Superior temporal gyrus (tissue), 1 donor: ENCODE data around the gene PEPD.

Source experiments
- DNase-seq: peaks from one replicate; pipeline ENCODE4 v3.0.0-alpha.2; 2016; ENCODE audit errors: extremely low spot score

PEPD gene

DNA sequence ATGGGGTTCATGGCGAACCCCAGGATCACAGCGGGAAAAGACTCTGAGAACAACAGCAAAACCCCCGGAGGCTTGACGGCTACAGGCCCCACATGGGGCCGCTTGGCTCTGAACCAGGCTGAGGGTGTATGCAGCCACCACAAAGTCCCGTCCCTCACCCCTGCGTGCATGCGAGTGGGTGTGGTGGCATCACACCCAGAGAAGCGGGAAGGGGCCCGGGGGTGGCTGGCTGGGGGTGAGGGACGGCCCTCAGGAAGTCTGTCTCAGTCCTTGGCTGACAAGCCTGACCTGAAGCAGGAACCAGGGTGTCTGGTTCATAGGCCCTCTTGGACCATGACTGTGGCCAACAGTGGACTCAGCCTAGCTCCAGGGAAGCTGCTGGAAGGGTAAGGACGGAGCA lies 113.9 kb downstream of the PEPD start:
- no peak for DNase-seq

DNA sequence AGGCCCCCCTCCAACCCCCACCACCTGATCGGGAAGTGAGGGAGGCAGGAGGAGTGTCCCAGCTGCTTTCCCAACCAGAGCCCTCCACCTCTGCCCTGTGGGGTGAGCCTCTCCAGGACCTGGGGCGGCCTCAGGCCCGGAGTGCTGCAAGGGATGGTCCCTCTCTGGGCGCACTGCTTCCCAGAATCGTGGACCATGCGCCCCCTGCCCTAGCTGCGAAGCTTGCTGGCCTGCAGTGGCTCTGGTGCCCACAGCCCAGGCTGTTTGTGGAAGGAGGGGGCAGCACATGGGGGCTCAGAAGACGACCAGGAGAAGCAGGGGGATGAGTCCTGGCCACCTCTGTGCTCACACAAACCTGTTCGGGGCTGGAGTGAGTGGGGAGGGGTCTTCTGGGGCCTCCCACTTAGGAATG lies 114.4 kb downstream of the PEPD start:
- DNase-seq, result no peak

DNA sequence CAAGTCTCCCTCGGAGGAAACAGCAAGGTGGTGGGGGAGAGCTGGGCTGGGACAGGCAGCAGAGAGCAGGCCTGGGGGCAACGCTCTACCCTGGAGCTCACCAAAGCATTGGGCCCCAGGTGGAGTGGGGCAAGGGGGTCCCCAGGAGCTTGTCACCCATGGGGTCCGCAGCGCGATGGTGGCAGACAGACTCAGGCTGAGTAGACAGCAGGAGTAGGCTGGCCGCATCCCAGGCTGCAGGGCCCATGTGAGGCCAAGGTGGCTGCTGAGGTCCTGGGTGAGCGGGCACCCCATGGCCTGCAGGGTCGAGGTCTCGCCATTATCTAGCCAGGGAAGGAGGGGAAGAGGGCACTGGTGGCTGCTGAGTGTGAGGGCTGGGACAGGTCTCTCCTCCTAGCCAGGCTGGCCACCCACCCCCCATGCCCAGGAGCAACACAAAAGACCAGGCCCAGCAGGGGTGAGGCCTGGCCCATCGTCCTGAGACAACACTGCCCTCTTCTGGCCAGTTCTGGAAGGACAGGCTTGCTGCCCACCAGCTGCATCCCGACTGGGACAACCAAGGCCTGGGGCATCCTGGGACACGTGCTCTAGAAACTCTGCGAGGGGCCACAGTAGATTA lies 115.0 kb downstream of the PEPD start:
- peak; percentile 76 for DNase-seq

DNA sequence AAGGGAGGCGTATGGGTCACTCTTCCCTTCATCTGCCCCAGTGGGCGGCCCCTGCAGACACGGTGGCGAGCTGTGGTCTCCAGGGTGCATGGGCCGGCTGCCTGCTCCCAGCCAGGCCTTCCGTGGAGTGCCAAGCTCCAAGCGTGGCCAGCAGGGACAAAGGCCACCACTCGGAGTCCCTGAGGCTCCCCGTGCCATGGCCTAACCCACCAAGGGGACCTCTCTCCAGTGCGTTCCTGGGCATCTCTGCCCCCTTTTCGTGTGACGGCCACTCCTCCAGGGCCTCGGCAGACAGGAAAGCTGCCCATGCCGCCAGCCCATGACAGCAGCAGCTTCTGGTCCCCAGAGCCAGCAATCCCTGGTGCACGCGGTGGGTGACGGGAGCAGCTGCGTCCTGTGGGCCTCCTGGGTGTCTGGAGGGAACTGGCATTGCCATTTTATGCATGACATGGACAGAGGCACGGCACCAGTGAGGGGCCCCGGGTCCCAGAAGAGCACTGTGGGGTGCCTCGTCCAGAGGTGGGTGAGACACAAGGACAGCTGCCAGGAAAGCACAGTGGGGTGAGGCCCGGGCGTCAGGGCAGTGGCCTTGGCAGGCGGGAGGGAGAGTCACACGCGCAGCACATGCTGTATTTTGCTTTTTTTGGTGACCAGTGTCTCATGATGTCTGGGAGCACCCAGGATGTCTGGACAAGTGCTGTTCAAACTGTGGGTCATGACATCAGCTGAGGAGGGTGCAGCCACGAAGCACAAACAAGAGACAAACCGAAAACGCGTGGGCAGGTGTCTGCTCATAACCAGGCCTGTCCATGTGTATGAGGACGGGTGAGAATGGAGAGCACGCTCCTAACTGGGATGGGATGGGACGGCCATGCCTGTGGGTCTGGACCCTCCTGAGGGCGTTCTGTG lies 115.8 kb downstream of the PEPD start:
- DNase-seq, result no peak

DNA sequence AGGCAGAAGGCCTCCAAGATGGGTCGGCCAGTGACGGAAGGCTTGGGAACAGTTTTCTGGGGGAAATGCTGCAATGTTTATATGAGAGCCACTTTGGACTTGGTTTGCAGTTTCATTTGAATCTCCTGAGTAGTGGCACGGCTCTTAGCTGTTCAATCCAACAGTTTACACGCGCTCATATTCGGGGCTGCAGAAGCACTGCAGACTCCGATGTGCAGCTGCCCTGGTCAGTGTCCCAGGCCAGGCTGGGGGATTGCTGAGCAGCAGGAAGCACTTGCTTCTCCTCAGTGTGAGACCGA lies 116.4 kb downstream of the PEPD start:
- no peak for DNase-seq

DNA sequence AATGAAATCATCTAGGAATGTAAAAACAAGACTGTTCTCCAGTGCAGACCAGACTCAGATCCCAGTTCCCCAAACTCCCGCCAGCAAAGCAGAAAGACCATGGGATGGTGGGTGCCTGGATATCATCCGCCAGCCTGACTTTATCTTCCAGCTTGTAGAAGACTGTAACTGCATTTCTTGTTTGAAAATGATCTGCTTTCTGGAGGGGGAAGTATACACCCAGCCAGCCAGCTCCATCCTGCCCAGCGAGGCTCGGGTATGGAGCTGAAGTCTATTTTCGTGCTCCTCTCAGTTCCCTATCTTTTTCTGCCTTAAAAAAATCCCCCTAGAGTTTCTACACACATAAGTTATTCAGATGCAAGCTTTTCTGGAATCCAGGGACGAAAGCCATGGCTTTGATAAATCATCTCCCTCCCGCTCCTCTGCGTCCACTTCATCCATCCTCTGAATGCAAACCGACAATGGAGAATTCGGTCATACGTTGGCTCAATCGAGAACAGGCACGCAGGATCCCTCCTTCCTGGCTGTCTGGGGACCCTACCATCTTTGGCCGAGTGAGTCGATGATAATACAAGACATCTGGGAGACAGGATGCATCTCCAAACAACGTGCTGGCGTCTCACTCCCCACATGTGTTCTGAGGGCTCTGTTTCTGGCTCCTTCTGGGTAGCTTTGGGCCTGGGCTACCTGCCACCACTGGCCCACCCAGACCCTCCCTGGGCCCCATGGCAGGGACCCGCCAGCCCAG lies 116.9 kb downstream of the PEPD start:
- DNase-seq, result no peak

DNA sequence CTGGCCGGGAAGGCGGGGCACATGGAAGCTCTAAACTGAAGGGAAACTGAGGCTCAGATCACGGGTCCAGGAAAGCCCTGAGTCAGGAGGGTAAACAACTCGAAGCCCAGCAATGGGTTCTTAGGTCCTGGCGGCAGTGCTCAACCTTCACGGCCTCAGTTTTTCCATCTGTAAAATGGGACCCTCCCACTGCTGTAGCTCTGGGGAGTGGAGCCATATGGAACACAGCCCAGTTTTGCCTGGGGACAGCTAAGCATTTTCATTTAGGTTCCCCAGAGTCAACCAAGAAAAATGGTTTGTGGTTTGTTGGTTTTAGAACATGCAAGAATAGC lies 117.7 kb downstream of the PEPD start:
- DNase-seq, result no peak

DNA sequence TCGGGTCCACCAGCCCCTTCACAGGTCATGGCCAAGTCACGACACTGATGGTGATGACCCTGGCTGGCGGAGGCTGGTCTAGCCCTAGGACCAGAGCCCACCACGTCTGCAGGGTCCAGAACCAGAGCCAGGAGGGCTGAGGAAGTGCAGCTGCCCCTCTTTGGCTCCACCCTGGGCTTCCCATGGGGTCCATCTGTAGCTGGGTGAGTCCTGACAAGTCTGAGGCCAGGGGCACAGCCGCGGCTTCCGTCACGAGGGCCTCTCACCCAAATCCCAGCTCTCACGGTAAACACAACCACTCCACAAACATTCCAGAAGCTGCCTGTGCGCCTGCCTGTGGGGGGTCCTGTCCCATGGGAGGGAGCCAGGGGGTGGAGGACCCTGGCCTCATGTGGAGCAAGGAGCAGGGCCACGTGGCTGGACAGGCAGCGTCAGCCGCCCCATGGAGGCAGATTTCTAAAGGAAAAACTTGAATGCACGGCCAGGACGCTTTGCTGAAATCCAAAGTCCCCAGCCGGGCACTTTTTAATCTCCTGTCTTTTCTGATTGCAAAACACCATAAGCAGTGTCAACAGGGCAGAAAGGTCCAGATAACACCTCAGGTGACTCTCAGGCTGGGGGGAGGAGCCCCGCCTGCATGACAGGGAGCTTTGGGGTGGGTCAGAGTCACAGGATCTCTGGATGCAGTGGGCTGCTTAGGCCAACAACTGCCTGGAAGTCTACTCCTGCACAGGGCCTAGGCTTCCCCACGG lies 118.2 kb downstream of the PEPD start:
- DNase-seq, result no peak

DNA sequence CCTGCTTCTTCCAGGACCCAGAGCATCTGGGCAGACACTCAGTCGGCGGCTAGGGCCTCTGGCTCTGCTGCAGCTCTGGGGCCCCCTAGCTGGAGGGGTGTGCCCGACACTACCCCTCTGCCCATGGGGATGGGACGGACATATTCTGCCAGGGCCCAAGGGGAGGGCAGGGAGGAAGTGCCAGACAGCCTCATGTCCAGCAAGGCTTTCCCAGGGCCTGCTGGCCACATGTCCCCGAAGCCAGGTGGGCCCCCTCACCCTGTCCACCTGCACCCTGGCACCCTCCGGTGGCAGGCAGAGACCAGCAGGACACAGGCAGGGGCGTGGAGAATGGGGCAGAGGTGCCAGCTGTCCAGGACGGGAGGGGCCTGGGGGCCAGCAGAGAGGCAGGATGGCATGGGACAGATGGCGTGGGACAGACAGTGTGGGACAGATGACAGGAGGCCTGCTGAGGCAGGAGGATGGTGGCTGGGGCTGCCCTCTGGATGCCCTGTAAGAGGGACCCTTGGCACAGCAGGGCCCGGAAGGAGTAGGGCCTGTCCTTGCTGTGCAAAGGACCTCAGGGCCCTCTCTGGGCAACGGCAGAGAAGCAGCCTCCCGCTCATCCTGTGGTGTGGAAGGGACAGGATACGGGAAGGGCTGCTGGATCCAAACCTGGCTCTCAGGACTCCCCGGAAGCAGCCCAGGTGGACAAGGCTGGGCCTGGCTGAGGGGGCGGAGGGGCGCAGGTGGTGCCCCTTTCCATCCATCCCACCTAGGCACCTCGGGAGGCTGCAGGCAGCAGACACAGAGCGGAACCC lies 119.0 kb downstream of the PEPD start:
- DNase-seq, result no peak

DNA sequence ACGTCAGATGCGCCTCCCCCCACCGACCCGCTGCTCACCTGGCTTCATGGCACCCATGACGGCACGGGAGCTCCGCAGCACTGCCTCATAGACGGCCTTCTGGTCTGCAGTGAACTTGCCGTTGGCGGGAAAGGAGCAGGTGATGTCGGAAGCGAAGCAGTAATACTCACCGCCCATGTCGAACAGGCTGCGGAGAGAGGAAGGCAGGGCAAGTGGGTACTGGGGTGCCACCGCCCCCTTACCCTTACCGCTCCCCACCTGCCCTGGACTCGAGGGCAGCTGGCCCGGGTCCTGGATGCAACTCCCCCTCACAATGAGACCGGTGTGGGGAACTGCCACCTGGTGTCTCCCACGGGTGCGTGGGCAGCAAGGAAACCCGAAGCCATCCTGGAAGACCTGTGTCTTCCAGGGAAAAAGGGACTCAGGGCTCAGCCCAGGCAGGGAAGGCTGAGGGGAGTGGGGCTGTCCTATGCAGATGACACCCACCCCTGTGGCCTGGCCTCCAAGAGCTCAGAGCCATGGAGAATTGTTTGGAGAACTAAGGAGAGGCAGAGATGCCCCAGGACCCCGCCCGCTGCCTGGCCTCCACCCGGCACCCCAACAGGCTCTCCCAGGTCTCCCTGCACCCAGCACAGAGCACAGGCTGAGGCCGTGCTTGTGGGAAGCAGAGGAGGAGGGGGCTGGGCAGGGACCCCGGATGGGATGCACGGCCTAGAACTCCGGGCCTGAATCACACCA lies 119.7 kb downstream of the PEPD start:
- no peak for DNase-seq

DNA sequence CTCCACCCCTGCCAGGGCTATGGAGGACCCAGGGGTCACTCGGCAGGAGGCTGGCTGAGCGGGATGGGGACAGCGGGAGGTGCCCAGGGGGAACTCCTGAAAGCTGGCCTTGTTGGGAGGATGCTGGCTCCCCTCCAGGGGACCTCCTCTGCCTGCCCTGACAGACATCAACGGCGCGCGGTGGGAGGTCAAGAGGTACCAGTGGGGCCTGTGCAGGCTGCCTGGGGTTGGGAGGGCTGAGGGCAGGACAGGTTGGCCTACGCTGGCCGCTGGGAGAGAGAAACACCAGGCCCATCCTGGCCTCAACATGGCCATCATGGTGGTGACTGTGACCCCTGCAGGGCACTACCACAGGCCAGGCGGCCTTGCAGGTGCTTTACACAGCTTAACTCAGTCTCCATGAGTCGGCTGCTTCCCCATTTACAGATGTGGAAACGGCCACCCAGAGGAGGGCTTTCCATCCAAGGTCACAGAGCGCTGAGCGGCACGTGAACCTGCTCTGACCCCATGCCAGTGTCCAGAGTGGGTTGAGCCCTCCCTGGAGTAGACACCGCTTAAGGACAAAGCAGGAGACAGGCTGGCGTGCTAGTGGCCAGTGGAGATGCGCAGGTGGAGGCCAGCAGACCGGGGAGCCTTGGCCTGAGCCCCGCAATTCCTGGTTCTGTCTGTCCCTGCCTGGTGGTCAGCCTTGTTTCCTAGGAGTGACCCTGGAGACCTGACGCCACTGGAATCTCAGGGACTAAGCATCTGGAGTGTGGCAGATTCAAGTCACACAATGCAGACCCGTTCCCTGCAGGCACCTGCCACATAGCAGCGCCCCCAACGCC lies 120.5 kb downstream of the PEPD start:
- DNase-seq, result no peak

DNA sequence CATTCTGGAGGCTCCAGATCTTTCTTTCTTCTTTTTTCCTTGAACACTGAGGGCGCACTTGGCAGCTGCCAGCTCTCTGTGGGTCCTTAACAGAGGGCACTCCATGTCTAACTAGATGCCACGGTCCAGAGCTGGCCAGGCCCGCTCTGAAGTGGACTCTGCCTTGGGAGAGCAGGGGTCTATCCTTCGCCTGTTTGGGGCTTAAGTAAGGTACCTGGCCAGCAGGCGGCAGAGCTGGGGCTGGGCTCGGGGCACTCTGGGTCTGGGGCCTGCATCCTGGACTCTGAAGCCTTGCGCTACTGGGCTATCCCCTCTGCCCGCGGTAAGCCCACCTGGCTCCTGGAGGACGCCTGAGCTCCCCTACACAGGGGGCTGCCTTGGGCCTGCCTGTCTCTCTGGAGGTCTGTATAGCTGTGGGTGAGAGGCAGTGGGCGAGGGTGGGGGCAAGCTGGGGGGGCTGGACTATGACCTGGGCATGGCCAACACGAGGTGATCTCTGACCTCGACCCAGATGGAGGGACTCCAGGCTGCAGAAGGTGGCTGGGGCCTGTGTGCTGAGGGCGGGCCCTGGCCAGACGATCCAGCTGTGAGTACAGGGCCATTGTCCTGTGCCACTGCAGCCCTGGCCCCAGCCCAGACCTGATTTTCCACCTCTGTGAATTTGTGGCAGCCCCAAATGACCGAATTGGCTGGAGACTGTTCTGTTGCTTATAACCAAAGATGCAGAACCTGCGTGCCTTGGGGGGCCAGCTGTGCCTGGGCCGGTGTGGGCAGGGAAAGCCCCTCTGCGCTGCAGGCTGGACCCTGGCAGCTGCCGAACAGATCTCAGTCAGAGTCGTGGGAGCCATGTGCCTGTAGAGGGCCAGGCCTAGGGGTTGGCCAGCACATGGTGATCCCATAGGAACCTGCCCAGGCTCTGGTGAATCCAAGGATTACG lies 121.6 kb downstream of the PEPD start:
- no peak for DNase-seq

DNA sequence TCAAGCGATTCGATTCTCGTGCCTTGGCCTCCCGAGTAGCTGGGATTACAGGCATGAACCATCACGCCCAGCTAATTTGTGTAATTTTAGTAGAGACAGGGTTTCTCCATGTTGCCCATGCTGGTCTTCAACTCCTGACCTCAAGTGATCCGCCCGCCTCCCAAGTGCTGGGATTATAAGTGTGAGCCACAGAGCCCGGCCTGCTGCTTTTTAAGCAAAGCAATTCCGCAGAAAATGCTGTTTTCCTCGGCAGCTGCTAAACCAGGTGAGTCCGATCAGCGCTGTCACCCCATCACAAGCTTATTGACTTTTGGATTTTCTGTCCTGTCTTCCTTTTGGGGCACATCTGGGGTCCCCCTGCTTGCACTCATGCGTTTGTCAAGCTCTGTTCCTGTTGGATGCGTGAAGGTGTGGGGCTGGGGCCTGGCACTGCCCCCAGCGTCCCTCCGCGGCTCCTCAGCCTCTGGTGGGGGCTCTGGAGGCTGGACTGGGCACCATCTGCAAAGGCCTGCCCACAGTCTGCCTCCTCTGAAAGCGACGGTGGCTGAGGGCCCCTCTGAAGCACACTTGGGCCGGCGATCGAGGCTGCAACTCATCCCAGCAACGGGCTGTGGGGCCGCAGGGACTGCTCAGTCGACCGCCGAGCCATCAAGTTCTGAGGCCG lies 122.4 kb downstream of the PEPD start:
- DNase-seq, result no peak

DNA sequence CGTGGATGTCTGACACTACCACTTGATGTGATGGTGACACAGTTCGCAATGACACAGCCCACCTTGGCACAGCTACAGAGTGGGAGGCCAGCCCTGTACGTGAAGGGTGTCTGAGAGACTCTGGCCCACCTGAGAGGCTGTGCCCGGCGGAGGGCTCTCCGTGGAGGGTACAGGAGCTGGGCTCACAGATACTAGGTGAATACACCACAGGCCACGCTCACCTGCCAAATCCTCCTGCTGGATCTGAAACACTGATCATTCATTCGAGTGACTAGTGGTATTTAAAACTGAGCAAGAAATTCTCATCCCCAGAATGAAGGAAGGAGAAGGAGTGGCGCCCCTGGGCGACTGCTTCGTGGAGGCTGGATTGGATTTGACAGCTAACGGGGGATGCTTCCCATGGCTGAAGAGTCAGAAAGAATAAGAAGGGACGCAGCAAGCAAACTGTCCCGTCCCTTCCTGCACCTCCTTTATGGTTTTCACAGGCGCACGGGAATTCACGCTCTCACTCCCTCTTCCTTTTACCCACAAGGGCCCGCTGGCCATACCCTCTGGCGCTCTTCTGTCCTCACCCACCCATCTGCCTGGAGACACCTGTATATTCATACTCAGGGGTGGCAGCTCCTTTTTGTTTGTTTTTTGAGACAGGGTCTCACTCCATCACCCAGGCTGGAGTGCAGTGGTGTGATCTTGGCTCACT lies 123.1 kb downstream of the PEPD start:
- no peak for DNase-seq

DNA sequence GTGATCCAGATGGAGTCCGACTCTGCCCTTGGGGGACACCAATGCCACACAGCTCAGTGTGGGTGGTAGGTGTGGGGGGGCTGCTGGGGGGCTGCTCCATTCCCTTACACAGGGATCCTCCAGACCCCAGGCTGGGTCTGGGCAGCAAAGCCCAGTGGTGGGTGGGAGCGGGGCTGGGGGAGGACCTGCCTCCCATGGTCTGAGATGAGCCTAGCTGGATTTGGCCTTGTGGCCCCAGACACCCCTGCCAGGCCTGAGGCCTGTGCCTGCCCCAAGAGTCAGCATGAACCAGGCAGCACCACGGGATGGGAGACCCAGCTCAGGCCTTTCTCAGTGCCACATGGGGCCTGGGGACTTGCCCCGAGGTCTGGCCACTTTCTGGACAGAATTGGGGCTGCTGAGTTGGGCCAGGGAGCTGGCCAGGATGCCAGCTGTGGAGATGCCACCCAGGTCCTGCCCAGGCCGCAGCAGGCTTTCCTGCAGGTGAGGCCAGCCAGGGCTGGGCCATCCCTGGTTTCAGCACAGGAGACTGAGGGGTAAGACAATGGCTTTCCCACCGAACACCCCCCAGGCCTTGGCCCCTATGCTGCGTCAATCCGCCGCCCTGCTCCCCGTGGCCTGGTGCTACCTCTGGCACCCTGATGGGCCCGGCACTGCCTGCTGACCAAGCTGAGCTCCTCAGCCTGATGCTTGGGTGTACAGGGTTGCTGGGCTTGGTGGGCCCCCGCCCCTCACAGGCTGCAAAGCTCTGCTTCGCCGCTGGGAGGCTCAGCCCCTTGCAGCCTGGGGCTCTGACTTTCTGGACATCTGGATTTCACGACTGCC lies 123.8 kb downstream of the PEPD start:
- no peak for DNase-seq

DNA sequence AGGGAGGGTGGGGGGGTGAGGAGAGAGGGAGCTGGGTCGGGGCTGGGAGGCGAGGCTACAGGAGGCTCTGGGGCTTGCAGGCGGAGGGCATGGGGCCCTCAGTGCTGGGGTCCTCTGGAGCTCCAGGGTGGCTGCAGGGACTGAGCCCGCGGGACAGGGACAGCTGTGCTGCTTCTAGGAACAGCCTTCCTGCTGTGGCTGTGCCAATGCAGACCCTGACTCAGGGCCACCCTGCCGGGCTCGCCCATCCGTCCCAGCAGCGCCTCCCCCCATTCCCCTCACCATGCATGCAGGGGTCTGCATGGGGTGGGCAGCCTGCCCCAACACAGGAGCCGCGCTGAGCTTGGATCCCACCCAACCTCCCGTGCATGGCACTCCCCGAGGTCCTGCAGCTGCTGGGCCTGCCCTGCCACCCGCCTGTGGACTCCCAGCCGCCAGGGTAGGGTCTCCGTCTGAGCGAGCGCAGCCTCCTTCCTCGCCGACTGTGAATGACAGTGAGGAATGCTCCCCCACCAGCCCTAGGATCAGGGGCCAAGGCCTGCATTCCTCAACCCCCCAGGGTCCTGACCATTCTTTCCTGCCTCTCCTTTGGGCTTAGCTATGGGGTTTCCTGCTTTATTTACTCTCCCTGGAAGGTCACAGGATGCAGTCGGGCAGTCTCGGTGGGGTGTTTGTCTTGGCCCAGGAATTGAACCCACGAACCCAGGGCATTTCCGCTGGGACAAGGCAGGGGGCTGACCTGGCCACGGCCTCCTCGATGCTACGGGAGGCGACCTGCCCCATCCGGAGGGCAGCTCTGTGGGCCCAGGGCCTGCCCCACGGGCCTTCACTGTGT lies 124.7 kb downstream of the PEPD start:
- DNase-seq, result no peak
